ENCODE results near the gene C13orf42. TPM values are rescaled to one million over a fixed set of nuclear protein-coding genes. Genes with fewer than 3 reads are reported as not detected.
"Not testable (repeated sequence)": the region's sequence is repeated elsewhere in the genome, so short reads cannot be mapped to it uniquely, and the experiment has no call there.

C13orf42 gene
- total and polyA plus RNA-seq, 12 donors = 0.01 TPM; not detected in 11

DNA sequence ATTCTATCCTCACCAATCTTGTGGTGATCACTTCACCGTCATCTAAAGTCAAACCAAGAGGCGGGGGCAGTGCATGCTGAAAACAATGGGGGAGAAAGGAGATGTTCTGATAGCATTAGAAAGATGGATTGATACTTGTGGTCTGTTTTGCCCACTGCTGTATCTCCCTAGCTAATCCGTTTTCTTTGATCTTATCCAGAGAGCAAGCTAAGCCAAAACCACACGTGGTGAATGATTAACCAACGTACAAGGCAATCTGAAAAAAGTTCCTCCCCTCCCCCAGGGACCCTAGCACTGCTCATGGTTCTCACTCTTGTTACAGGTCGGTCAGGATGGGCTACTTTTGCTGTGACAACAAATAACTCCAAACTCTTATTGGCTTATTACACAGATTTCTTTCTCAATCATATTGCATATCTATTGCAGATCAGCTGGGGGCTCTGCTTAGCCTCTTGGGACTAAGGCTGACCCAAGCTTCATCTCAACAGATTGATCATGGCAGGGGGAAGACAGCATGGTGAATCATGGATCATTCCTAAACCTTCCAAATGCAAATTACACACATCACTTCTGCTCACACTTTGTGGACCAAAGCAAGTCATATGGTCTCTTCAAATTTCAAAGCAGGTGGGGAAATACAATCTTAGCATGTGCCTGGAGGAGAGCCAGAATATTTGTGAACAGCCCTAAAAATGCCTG lies 11.9 kb upstream of the C13orf42 start:
- Histone ChIP-seq H3K36me3 (no peaks in the 10 kb centered on the region), H3K9me3 (peaks cover 0 to 5% (median 2%) of the 10 kb centered on the region in 11 donors), H3K27ac (no peak overlapping the region), H3K4me1 (no peaks in the 10 kb centered on the region), H3K4me3 (no peak overlapping the region), H3K27me3 (peaks cover 0 to 15% (median 0%) of the 10 kb centered on the region in 7 donors)
- TF ChIP-seq, protein P1, sequence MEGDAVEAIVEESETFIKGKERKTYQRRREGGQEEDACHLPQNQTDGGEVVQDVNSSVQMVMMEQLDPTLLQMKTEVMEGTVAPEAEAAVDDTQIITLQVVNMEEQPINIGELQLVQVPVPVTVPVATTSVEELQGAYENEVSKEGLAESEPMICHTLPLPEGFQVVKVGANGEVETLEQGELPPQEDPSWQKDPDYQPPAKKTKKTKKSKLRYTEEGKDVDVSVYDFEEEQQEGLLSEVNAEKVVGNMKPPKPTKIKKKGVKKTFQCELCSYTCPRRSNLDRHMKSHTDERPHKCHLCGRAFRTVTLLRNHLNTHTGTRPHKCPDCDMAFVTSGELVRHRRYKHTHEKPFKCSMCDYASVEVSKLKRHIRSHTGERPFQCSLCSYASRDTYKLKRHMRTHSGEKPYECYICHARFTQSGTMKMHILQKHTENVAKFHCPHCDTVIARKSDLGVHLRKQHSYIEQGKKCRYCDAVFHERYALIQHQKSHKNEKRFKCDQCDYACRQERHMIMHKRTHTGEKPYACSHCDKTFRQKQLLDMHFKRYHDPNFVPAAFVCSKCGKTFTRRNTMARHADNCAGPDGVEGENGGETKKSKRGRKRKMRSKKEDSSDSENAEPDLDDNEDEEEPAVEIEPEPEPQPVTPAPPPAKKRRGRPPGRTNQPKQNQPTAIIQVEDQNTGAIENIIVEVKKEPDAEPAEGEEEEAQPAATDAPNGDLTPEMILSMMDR (IDR thresholded peaks at IDR 0.05) = no peak
- intact Hi-C loops (cut with DNase I) = no loop called here
- DNase-seq (no peak), ATAC-seq (no peak)
- WGBS, 2 donors = 35 to 46% methylated on average over 6 of the region's 6 CpGs

- H3K4me3 ChIP-seq; H3K36me3 ChIP-seq; H3K27ac ChIP-seq; DNase-seq; H3K4me1 ChIP-seq; intact Hi-C loops (cut with DNase I); ATAC-seq: not testable (repeated sequence)
- peaks cover 0 to 20% (median 12%) of the 10 kb centered on the region in 11 donors for H3K9me3 ChIP-seq
- WGBS, 2 donors = 78 to 79% methylated on average over 11 of the region's 11 CpGs
- peaks cover 0 to 15% (median 0%) of the 10 kb centered on the region in 7 donors for H3K27me3 ChIP-seq
- TF ChIP-seq, protein P1 (IDR thresholded peaks at IDR 0.05) = peak in 7 of 9 donors; percentile 19 to 49 (median 21)
These were observed 9.8 kb upstream of the C13orf42 start for GRCh38 chr13:51120873-51121272.

DNA sequence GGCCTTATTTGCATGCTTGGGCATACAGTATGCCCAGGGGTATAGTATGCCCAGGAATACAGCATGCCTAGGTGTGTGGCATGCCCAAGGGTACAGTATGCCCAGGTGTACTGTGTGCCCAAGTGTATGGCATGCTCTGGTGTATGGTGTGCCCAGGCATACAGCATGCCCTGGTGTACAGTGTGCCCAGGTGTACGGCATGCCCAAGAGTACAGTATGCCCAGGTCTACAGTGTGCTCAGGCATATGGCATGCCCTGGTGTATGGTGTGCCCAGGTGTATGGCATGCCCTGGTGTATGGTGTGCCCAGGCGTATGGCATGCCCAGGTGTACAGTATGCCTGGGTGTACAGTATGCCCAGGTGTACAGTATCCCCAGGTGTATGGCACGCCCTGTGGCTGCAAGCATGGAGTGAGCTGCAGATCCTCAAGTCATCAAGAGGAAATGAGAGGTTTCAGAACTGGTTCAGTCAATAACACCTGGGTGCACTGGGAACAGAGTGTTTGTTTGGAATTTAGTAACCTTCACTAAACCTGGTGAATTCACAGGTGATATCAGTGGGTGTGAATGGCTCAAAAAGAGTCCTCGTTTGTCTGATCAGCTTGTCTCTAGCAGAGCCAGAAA lies 7.8 kb upstream of the C13orf42 start:
- intact Hi-C loops (cut with DNase I) = no loop called here
- peak in 2 of 8 donors; percentile 31 to 41 for ATAC-seq

GRCh38 chr13:51113969-51114368 lies 2.9 kb upstream of the C13orf42 start:
- DNase-seq = no peak
- H3K4me1 ChIP-seq = no peaks in the 10 kb centered on the region
- ATAC-seq = no peak
- H3K9me3 ChIP-seq = peaks cover 0 to 20% (median 12%) of the 10 kb centered on the region in 11 donors
- H3K27me3 ChIP-seq = peaks cover 0 to 15% (median 5%) of the 10 kb centered on the region in 7 donors
- H3K4me3 ChIP-seq = no peak overlapping the region
- intact Hi-C loops (cut with DNase I) = no loop called here
- no peaks in the 10 kb centered on the region for H3K36me3 ChIP-seq
- TF ChIP-seq, protein P1 (IDR thresholded peaks at IDR 0.05) = no peak
- H3K27ac ChIP-seq = no peak overlapping the region

More for the DNA sequence above, 7.8 kb upstream of the C13orf42 start:
- TF ChIP-seq, protein P1 (IDR thresholded peaks at IDR 0.05) = no peak
- DNase-seq = no peak
- Histone ChIP-seq H3K27ac (no peak overlapping the region), H3K4me1 (no peaks in the 10 kb centered on the region), H3K36me3 (no peaks in the 10 kb centered on the region), H3K27me3 (peaks cover 0 to 18% (median 0%) of the 10 kb centered on the region in 7 donors), H3K4me3 (no peak overlapping the region), H3K9me3 (peaks cover 0 to 20% (median 12%) of the 10 kb centered on the region in 11 donors)
- 87 to 89% methylated on average over 4 of the region's 4 CpGs for WGBS, 2 donors

All from heart right ventricle (tissue), 16 donors.